ENCODE results near the gene GRK1.

Gene GRK1

GRCh38 chr13:113663934-113664333 is 3.1 kb upstream of the GRK1 start:
- DNase-seq (ENCODE audit: low read depth) = no peak
- H3K4me3 ChIP-seq (ENCODE audit: low read depth, low read length) = no peak overlapping the region
- TF ChIP-seq CTCF (IDR thresholded peaks at IDR 0.05; ENCODE audit: low read depth, low read length, missing control alignments) = no peak
- in situ Hi-C loops (cut with HindIII; ENCODE audit: low sequenced_read_pairs) = no loop called here

- no peak for DNase-seq (ENCODE audit: low read depth)
- in situ Hi-C loops (cut with HindIII; ENCODE audit: low sequenced_read_pairs) = no loop called here
- no peak for TF ChIP-seq CTCF (IDR thresholded peaks at IDR 0.05; ENCODE audit: low read depth, low read length, missing control alignments)
- no peak overlapping the region for H3K4me3 ChIP-seq (ENCODE audit: low read depth, low read length)
Measured at GRCh38 chr13:113664751-113665596, 2.0 kb upstream of the GRK1 start.

DNA sequence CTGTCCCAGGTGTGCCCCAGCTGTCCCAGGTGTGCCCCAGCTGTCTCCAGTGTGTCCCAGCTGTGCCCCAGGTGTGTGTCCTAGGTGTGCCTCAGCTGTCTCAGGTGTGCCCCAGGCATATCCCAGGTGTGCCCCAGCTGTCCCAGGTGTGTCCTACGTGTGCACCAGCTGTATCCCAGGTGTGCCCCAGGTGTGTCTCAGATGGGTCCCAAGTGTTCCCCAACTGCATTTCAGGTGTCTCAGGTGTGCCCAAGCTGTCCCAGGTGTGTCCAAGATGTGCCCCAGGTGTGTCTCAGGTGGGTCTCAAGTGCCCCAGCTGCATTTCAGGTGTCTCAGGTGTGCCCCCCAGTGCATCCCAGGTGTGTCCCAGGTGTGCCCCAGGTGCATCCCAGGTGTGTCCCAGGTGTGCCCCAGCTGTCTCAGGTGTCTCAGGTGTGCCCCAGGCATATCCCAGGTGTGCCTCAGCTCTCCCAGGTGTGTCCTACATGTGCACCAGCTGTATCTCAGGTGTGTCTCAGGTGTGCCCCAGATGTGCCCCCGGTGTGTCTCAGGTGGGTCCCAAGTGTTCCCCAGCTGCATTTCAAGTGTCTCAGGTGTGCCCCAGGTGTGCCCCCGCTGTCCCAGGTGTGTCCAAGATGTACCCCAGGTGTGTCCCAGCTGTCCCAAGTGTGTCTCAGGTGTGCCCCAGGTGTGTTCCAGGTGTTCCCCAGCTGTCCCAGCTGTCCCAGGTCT is 1.3 kb upstream of the GRK1 start:
- H3K4me3 ChIP-seq (ENCODE audit: low read depth, low read length) = no peak overlapping the region
- in situ Hi-C loops (cut with HindIII; ENCODE audit: low sequenced_read_pairs) = no loop called here
- TF ChIP-seq CTCF (IDR thresholded peaks at IDR 0.05; ENCODE audit: low read depth, low read length, missing control alignments) = no peak
- no peak for DNase-seq (ENCODE audit: low read depth)

GRCh38 chr13:113666329-113666670 is 719 bp upstream of the GRK1 start:
- no peak for DNase-seq (ENCODE audit: low read depth)
- in situ Hi-C loops (cut with HindIII; ENCODE audit: low sequenced_read_pairs) = no loop called here
- no peak for TF ChIP-seq CTCF (IDR thresholded peaks at IDR 0.05; ENCODE audit: low read depth, low read length, missing control alignments)
- H3K4me3 ChIP-seq (ENCODE audit: low read depth, low read length) = no peak overlapping the region

DNA sequence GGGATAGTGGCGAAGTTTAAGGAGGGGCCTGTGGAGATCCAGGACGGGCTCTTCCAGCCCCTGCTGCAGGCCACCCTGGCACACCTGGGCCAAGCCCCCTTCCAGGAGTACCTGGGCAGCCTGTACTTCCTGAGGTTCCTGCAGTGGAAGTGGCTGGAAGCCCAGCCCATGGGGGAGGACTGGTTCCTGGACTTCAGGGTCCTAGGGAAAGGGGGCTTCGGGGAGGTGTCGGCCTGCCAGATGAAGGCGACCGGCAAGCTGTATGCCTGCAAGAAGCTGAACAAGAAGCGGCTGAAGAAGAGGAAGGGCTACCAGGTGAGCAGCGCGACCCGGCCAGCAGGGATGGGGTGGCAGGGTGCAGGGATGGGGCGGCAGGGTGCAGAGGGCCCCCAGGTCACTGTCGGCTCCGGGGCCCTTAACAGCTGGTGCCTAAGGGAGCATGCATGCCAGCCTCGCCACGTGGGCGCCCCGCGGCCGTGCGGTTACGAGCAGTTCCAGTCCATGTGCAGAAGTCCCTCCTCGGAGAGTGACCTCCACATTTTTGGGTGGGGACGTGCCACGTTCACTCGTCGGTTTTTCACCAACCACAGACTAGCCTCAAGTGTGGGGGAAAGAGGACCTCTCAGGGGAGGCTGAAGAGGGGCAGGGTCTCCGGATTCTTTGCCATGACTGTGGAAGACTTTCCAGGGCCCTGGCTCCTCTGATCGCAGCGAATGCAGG is 912 bp downstream of the GRK1 start:
- H3K4me3 ChIP-seq (ENCODE audit: low read depth, low read length) = no peak overlapping the region
- in situ Hi-C loops (cut with HindIII; ENCODE audit: low sequenced_read_pairs) = no loop called here
- DNase-seq (ENCODE audit: low read depth) = no peak
- TF ChIP-seq CTCF (IDR thresholded peaks at IDR 0.05; ENCODE audit: low read depth, low read length, missing control alignments) = no peak

- DNase-seq (ENCODE audit: low read depth) = no peak
- H3K4me3 ChIP-seq (ENCODE audit: low read depth, low read length) = no peak overlapping the region
Measured at GRCh38 chr13:113668491-113668971, 1.5 kb downstream of the GRK1 start.

More at GRCh38 chr13:113668491-113668971, 1.5 kb downstream of the GRK1 start:
- in situ Hi-C loops (cut with HindIII; ENCODE audit: low sequenced_read_pairs) = no loop called here
- TF ChIP-seq CTCF (IDR thresholded peaks at IDR 0.05; ENCODE audit: low read depth, low read length, missing control alignments) = no peak

All from astrocyte of the cerebellum (primary cell).